ENCODE data around the gene SLC34A3. TPM values are rescaled to one million over a fixed set of nuclear protein-coding genes. Genes with fewer than 3 reads are reported as not detected.

Gene SLC34A3
- total RNA-seq, 1 experiment from 2014 or later = 0.06 TPM

GRCh38 chr9:137217276-137218211 is 13.2 kb upstream of the SLC34A3 start:
- DNase-seq (ENCODE audit: low read depth) = no peak

- DNase-seq (ENCODE audit: low read depth) = no peak
Observed at GRCh38 chr9:137218212-137218753, 12.4 kb upstream of the SLC34A3 start.

- peak; percentile 59 for DNase-seq (ENCODE audit: low read depth)
Observed at GRCh38 chr9:137218754-137219271, 11.9 kb upstream of the SLC34A3 start.

- DNase-seq (ENCODE audit: low read depth) = no peak
Observed at GRCh38 chr9:137219757-137220316, 10.9 kb upstream of the SLC34A3 start.

- no peak for DNase-seq (ENCODE audit: low read depth)
Observed at GRCh38 chr9:137220317-137221094, 10.2 kb upstream of the SLC34A3 start.

GRCh38 chr9:137221095-137221505 is 9.6 kb upstream of the SLC34A3 start:
- no peak for DNase-seq (ENCODE audit: low read depth)

GRCh38 chr9:137221506-137222111 is 9.1 kb upstream of the SLC34A3 start:
- no peak for DNase-seq (ENCODE audit: low read depth)

- DNase-seq (ENCODE audit: low read depth) = no peak
Observed at GRCh38 chr9:137222190-137223077, 8.3 kb upstream of the SLC34A3 start, which contains the start of gene RNF208. RNF208 (minus strand) TSS chr9:137222240; CDS start chr9:137221212, 1,028 bp downstream.

- peak; percentile 97 for DNase-seq (ENCODE audit: low read depth)
Observed at GRCh38 chr9:137223078-137223970, 7.4 kb upstream of the SLC34A3 start.

- peak; percentile 62 for DNase-seq (ENCODE audit: low read depth)
Observed at GRCh38 chr9:137224830-137225694, 5.6 kb upstream of the SLC34A3 start, which contains the start of gene CYSRT1. CYSRT1 (plus strand) TSS chr9:137225174; CDS start chr9:137225622, 448 bp downstream.

- no peak for DNase-seq (ENCODE audit: low read depth)
Observed at GRCh38 chr9:137225699-137226331, 4.9 kb upstream of the SLC34A3 start.

- DNase-seq (ENCODE audit: low read depth) = peak; percentile 27
Observed at GRCh38 chr9:137226338-137227053, 4.2 kb upstream of the SLC34A3 start.

- peak; percentile 67 for DNase-seq (ENCODE audit: low read depth)
Observed at GRCh38 chr9:137227054-137227852, 3.4 kb upstream of the SLC34A3 start, which contains the start of gene RNF224. RNF224 (plus strand) TSS chr9:137227502; CDS start chr9:137228336, 834 bp downstream.

GRCh38 chr9:137227853-137228505 is 2.7 kb upstream of the SLC34A3 start:
- no peak for DNase-seq (ENCODE audit: low read depth)

GRCh38 chr9:137228506-137228967 is 2.2 kb upstream of the SLC34A3 start:
- no peak for DNase-seq (ENCODE audit: low read depth)
